Cortex of kidney (tissue), 1 donor: ENCODE data around the gene ANKRD6.
"Not testable (repeated sequence)": the region's sequence is repeated elsewhere in the genome, so short reads cannot be mapped to it uniquely, and the experiment has no call there.

ENCODE experiments used
- DNase-seq: peaks from one replicate; lab custom pipeline; 2025; lab: John Stamatoyannopoulos, UW

ANKRD6 gene

DNA sequence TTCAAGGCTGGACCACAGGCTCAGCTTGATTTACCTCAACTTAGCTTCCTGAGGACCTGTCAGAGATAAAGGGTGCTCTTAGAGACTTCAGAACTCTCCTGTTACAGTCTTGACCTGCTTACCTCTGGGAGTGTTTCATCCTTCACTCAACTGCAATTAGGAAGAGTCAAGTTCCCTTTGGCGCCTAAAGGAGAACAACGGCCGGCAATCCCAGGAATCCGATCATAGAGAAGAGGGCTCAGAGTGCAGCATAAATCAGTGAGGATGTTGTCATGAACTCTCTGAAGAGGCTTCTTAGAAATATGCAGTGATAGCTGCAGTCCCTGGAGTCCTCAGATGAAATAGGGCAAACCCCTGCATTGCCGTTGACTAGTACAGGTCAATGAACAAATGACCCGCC is 169.2 kb downstream of the ANKRD6 start:
- no peak for DNase-seq

DNA sequence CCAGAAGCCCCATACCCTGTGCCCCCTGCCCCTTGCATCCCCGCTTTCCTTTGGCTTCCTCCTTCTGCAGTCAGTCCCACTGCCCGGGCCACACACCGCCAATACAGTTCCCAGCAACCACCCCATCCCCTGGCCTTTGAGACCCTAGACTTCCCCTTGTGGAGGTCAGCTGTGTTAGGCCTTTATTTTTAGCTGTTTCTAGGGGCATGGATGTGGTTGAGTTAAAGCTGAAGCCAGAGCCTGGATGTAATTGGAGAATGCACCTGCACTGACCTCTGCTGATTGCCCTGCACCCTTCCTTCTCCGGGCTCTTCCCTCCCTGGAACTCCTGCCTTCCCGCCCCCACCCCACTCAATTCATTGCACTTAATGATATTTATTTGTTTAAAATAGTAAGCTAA is 171.7 kb downstream of the ANKRD6 start:
- DNase-seq: no peak

DNA sequence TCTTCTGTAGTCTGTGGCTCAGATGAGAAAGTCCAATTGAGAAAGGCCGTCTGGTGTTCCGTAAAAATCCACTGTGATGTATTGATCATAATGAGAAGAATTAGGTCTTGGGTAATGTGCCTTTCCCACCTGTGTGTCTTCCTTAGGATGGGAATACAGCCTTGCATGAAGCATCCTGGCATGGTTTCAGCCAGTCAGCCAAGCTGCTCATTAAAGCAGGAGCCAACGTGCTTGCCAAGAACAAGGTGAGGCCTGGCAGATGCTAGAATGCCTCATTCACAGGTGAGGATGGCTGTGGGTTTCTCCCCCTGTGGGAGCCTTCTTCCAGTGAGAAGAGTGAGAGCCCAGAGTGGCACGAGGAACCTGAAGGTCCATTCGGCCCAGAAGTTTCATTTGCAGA is 172.9 kb downstream of the ANKRD6 start:
- no peak for DNase-seq

GRCh38 chr6:89610149-89610642 is 177.2 kb downstream of the ANKRD6 start:
- DNase-seq: no peak

DNA sequence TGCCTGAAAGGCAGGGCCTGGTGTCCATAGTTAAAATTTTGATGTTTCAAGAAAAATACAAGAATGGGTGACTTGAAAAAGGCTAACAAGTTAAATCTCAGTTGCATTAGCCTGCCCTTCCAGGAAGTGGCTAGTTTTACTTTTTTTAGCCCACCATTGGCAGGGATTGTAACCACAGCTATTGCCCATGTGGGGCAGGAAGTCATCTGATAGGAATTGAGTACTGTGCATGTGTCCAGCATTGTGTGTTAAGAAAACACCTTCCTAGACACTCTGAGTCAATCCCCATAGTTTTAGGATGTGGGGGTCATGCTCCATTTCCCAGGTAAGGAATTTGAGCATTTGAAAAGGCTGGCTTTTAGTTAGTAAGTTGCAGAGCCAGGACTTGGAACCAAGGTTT is 178.7 kb downstream of the ANKRD6 start:
- no peak for DNase-seq

DNA sequence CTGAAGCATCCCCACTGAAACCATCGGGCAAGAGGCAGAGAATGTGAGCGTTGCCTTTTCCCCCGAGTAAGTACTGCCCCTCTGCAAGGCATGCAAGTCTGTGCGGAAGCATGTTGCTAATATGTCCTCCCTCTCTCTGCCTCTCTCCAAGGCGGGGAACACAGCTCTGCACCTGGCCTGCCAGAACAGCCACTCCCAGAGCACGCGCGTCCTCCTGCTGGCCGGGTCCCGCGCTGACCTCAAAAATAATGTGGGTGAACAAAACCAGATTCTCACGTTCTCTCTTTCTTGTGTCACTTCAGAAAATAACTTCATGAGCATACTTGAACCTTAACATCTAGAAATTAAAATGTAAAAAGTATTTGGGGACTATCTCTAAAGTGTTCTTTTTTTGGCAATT is 179.2 kb downstream of the ANKRD6 start:
- no peak for DNase-seq

DNA sequence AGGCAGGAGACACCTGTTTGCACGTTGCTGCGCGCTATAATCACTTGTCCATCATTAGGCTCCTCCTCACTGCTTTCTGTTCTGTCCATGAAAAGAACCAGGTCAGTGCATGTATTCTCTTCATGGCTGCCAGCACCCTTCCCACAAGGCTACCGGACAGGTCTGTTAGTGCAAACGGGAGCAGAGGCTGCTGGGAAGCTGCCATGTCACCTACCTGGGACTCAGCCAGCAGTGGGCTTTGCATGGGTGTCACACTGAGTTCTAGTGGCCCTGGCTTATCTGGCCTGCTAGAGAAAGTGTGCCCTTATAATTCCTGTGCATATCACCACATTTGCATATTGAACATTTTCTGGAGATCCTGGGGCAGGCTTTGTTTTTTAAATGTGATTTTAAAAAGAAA is 180.8 kb downstream of the ANKRD6 start:
- DNase-seq: no peak

- DNase-seq: no peak
Measured at GRCh38 chr6:89615882-89616281, 182.9 kb downstream of the ANKRD6 start.

DNA sequence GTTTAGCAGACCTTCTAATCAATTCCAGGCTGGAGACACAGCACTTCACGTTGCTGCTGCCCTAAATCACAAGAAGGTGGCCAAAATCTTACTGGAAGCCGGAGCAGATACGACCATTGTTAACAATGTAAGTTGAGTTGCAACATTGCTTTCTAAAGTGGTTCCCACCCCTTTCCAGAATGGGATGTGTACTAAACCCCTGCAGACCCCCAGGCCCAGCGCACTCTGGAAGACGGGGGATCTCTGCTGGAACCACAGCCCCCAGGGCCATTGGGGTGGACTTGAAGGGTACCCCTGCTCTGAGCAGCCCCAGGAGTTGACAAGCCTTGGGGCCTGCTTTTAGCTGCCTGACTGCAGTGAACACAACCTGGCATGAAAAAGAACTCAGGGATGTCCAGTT is 183.6 kb downstream of the ANKRD6 start:
- no peak for DNase-seq

GRCh38 chr6:89618026-89618425 is 185.1 kb downstream of the ANKRD6 start:
- DNase-seq: no peak

DNA sequence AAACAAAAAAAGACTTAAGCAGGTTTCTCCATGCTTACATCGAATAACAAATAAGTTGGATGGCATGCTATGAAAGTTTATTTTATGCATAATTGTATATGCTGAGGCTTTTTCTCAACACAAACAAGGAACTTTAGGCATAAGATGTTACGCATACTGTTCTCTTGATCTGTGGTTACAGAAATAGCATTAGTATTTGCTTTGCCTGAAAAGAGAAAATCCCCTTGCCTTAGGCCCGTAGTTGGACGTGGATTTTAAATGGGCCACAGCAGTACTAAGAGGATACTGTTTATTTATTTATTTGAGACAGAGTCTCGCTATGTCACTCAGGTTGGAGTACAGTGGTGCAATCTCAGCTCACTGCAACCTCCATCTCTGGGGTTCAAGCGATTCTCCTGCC is 186.6 kb downstream of the ANKRD6 start:
- DNase-seq: no peak

DNA sequence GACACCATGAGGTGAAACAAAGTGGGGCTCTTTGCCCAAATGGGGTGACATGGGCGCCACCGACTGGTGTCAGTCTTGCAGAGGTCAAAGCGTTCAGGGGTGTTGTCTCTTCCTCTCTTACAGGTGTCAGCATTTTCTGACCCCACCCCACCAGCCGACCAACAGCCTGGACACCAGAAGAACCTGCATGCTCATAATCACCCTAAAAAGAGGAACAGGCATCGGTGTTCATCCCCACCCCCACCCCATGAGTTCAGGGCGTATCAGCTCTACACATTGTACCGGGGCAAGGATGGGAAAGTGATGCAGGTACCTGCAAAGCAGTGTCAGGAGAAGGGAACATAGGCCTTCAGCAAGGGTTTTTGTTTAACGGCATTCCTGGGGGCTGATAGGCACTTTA is 190.8 kb downstream of the ANKRD6 start:
- DNase-seq: no peak

- DNase-seq: no peak
Measured at GRCh38 chr6:89630488-89630887, 197.5 kb downstream of the ANKRD6 start.

DNA sequence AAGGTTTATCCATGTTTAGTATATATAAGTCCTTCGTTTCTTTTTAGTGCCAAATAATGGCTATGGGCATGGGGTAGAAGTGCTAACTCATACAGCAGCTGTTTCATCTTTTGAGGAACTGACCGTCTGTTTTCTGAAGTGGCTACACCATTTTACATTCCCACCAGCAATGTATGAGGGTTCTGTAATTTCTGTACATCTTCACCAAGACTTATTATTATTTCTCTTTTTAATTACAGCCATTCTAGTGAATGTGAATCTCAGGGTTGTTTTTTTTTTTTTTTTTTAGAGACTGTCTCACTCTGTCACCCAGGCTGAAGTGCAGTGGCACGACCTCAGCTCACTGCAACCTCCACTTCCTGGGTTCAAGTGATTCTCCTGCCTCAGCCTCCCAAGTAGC is 203.5 kb downstream of the ANKRD6 start:
- DNase-seq: not testable (repeated sequence)

- DNase-seq: no peak
Measured at GRCh38 chr6:89637960-89638319, 205.0 kb downstream of the ANKRD6 start.

GRCh38 chr6:89638320-89639195 is 205.6 kb downstream of the ANKRD6 start, which contains the start of gene LYRM2:
TSS of gene LYRM2 (minus strand) at chr6:89638747. CDS start at chr6:89638716, 31 bp downstream.
- DNase-seq: peak; percentile 72

GRCh38 chr6:89640804-89641203 is 207.9 kb downstream of the ANKRD6 start:
- no peak for DNase-seq

- DNase-seq: not testable (repeated sequence)
Measured at GRCh38 chr6:89641581-89641980, 208.6 kb downstream of the ANKRD6 start.

DNA sequence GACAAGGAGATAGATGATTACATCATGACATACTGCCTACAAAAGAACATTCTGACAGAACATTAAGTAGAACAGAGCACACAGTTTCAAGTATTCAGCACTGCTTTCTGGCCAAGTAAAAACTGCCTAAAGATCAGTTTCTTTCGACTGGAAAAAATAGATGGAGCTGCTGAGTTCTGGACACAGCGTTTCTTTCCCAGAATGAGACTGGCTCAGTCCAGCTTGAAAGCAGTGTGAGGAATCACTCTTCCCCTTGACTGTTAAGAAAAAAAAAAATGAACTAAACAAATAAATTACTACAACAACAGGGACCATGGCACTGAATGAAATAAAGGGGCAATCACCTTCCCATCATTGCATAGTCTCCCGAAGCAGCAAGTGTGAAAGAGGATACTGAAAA is 210.0 kb downstream of the ANKRD6 start:
- DNase-seq: no peak

- no peak for DNase-seq
Measured at GRCh38 chr6:89643406-89643805, 210.5 kb downstream of the ANKRD6 start.

DNA sequence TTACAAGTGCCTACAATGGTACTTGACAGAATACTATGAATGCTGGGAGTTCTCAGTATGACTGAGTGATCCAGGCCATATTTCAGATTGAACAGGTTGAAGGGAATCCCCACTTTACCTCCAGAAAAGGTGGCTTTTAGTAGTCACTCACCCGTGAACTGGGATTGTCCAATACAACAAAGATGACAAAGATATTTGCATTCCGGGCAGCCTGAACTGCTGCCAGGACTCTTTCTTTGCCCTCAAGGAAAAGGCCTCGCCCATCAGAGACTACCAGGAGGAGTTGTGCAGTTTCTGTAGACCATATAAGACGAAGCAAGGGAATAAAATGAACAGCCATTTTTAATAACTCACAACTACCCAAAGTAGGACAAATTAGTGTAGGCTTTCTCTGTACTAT is 211.9 kb downstream of the ANKRD6 start:
- no peak for DNase-seq

- DNase-seq: no peak
Measured at GRCh38 chr6:89649682-89650081, 216.7 kb downstream of the ANKRD6 start.

DNA sequence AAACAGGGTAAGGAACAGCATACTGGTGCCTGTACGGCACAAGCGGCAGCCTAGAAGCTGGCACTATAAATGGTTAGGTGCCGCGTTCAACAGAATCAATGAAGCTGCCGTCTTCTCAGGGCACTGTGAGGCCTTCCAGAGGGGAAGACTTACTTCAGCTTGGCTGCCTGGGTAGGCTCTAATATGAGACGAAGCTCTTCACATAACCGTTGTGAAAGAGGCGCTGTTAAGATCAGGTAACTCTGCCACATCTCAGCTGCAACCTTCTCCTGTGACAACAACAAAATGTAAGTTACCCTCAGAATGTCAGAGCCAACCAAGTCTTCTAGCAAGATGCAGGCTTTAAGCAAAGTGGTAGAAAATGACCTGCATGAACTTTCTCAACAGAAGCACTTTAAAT is 217.6 kb downstream of the ANKRD6 start:
- DNase-seq: no peak

DNA sequence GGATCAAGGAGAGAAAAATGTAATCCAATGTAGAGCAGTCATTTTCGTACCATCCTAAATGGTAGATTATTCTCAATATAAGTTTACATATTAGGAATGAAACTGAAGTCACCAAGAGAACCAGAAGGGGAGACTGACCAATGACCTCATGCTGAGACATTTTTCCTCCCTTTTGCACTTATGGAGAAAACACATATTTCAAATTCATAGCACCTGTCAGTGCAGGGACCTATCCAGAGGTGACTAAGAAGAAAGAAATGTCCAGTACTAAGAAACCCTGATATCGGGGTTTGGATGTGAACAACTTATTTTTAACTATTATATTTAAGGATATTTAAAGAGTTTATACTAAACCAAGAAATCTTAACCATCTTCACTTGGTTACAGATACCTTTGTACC is 222.2 kb downstream of the ANKRD6 start:
- DNase-seq: no peak
